ENCODE results near the gene PSMA6.

Gene PSMA6

GRCh38 chr14:35301735-35302528 lies 9.8 kb downstream of the PSMA6 start:
- Histone ChIP-seq H3K9ac (ENCODE audit: low read length) (no peak overlapping the region), H3K27me3 (replicated peaks; ENCODE audit: insufficient read depth, low read length) (no peaks in the 10 kb centered on the region), H3K4me2 (ENCODE audit: low read depth, low read length) (peak overlapping the region; percentile 22; the same call in 1 of the 2 replicates), H3K4me1 (ENCODE audit: low read length) (peaks cover 33% of the 10 kb centered on the region), H3K4me3 (ENCODE audit: low read length) (no peak overlapping the region), H3F3A (ENCODE audit: insufficient read depth, low read length) (peaks cover 10% of the 10 kb centered on the region), H3K9me3 (replicated peaks; ENCODE audit: insufficient read depth, low read length) (no peaks in the 10 kb centered on the region), H3K27ac (ENCODE audit: low read length) (peak overlapping the region; percentile 58; the same call in 1 of the 2 replicates), H3K9me2 (replicated peaks; ENCODE audit: insufficient read depth, low read length) (no peaks in the 10 kb centered on the region), H4K20me1 (ENCODE audit: insufficient read depth, low read length) (peaks cover 6% of the 10 kb centered on the region; the same call in 1 of the 2 replicates), H3K36me3 (replicated peaks; ENCODE audit: insufficient read depth, low read length) (no peaks in the 10 kb centered on the region), H3K79me2 (ENCODE audit: low read length) (peaks cover 98% of the 10 kb centered on the region), H2AFZ (ENCODE audit: low read length) (no peak overlapping the region)
- DNase-seq, result no peak
- TF ChIP-seq EZH2phosphoT487 (IDR thresholded peaks at IDR 0.05; ENCODE audit: low read length), result no peak
- no peak for TF ChIP-seq EZH2 (optimal IDR thresholded peaks at IDR 0.05; ENCODE audit: low read depth, low read length)
- TF ChIP-seq, protein P1, sequence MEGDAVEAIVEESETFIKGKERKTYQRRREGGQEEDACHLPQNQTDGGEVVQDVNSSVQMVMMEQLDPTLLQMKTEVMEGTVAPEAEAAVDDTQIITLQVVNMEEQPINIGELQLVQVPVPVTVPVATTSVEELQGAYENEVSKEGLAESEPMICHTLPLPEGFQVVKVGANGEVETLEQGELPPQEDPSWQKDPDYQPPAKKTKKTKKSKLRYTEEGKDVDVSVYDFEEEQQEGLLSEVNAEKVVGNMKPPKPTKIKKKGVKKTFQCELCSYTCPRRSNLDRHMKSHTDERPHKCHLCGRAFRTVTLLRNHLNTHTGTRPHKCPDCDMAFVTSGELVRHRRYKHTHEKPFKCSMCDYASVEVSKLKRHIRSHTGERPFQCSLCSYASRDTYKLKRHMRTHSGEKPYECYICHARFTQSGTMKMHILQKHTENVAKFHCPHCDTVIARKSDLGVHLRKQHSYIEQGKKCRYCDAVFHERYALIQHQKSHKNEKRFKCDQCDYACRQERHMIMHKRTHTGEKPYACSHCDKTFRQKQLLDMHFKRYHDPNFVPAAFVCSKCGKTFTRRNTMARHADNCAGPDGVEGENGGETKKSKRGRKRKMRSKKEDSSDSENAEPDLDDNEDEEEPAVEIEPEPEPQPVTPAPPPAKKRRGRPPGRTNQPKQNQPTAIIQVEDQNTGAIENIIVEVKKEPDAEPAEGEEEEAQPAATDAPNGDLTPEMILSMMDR (IDR thresholded peaks at IDR 0.05; ENCODE audit: low read length), result no peak

- H3K27me3 ChIP-seq (replicated peaks; ENCODE audit: insufficient read depth, low read length), result no peaks in the 10 kb centered on the region
- H4K20me1 ChIP-seq (ENCODE audit: insufficient read depth, low read length), result peaks cover 6% of the 10 kb centered on the region; the same call in 1 of the 2 replicates
- H3K9me3 ChIP-seq (replicated peaks; ENCODE audit: insufficient read depth, low read length), result no peaks in the 10 kb centered on the region
- H3K4me2 ChIP-seq (ENCODE audit: low read depth, low read length), result 0 out of 2 replicates have a peak overlapping the region, but pooled peaks have one; percentile 5
- peaks cover 10% of the 10 kb centered on the region for H3F3A ChIP-seq (ENCODE audit: insufficient read depth, low read length)
- H3K79me2 ChIP-seq (ENCODE audit: low read length), result peaks cover 95% of the 10 kb centered on the region
- no peak for DNase-seq
- no peak overlapping the region for H3K27ac ChIP-seq (ENCODE audit: low read length)
- no peaks in the 10 kb centered on the region for H3K36me3 ChIP-seq (replicated peaks; ENCODE audit: insufficient read depth, low read length)
- H3K4me3 ChIP-seq (ENCODE audit: low read length), result no peak overlapping the region
- no peaks in the 10 kb centered on the region for H3K9me2 ChIP-seq (replicated peaks; ENCODE audit: insufficient read depth, low read length)
- no peak overlapping the region for H2AFZ ChIP-seq (ENCODE audit: low read length)
- H3K4me1 ChIP-seq (ENCODE audit: low read length), result peaks cover 33% of the 10 kb centered on the region
- TF ChIP-seq, protein P1 (IDR thresholded peaks at IDR 0.05; ENCODE audit: low read length), result no peak
- TF ChIP-seq EZH2 (optimal IDR thresholded peaks at IDR 0.05; ENCODE audit: low read depth, low read length) (no peak), EZH2phosphoT487 (IDR thresholded peaks at IDR 0.05; ENCODE audit: low read length) (no peak)
- H3K9ac ChIP-seq (ENCODE audit: low read length), result no peak overlapping the region
These were observed 11.2 kb downstream of the PSMA6 start for GRCh38 chr14:35303149-35303935.

DNA sequence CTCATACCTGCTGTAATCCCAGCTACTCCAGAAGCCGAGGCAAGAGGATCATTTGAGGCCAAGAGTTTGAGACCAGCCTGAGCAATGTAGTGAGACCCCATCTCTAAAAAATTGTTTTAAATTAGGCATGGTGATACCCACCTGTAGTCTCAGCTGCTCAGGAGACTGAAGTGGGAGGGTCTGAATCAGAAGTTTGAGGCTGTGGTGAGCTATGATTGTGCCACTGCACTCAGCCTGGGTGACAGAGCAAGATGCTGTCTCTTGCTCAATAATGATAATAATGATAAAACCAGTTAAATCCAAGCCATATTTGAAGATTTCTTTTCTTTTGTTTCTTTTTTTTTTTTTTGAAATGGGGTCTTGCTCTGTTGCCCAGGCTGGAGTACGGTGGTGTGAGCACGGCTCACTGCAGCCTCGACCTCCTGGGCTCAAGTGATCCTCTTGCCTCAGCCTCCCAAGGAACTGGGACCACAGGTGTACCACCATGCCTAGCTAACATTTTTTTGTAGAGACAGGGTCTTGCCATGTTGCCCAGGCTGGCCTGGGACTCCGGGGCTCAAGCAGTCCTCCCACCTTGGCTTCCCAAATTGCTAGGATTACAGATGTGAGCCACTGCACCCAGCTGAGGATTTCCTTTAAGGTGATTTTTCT lies 12.8 kb downstream of the PSMA6 start:
- peaks cover 27% of the 10 kb centered on the region for H3K4me1 ChIP-seq (ENCODE audit: low read length)
- H3F3A ChIP-seq (ENCODE audit: insufficient read depth, low read length), result peaks cover 7% of the 10 kb centered on the region
- no peaks in the 10 kb centered on the region for H3K9me3 ChIP-seq (replicated peaks; ENCODE audit: insufficient read depth, low read length)
- no peak overlapping the region for H2AFZ ChIP-seq (ENCODE audit: low read length)
- H4K20me1 ChIP-seq (ENCODE audit: insufficient read depth, low read length), result peaks cover 6% of the 10 kb centered on the region; the same call in 1 of the 2 replicates
- peaks cover 81% of the 10 kb centered on the region for H3K79me2 ChIP-seq (ENCODE audit: low read length)
- DNase-seq, result no peak
- H3K27me3 ChIP-seq (replicated peaks; ENCODE audit: insufficient read depth, low read length), result no peaks in the 10 kb centered on the region
- TF ChIP-seq, protein P1 (IDR thresholded peaks at IDR 0.05; ENCODE audit: low read length), result no peak
- TF ChIP-seq EZH2phosphoT487 (IDR thresholded peaks at IDR 0.05; ENCODE audit: low read length) (no peak), EZH2 (optimal IDR thresholded peaks at IDR 0.05; ENCODE audit: low read depth, low read length) (no peak)
- H3K27ac ChIP-seq (ENCODE audit: low read length), result no peak overlapping the region
- H3K4me3 ChIP-seq (ENCODE audit: low read length), result no peak overlapping the region
- H3K4me2 ChIP-seq (ENCODE audit: low read depth, low read length), result no peak overlapping the region
- H3K36me3 ChIP-seq (replicated peaks; ENCODE audit: insufficient read depth, low read length), result no peaks in the 10 kb centered on the region; the same call in 1 of the 2 replicates
- H3K9ac ChIP-seq (ENCODE audit: low read length), result no peak overlapping the region
- H3K9me2 ChIP-seq (replicated peaks; ENCODE audit: insufficient read depth, low read length), result no peaks in the 10 kb centered on the region

All from MM.1S (cell line).